GM18505 (cell line): ENCODE data around the gene ARHGDIG.
"Not testable (repeated sequence)": the region's sequence is repeated elsewhere in the genome, so short reads cannot be mapped to it uniquely, and the experiment has no call there.

ENCODE experiments used
- ATAC-seq: cut with Tn5 transposase; IDR thresholded peaks from one replicate; pipeline ENCODE4 v1.9.1; 2021; ENCODE audit not compliant: unreplicated experiment
- POLR2A ChIP-seq: IDR thresholded peaks from 4 replicates; pipeline ENCODE4 v1.6.1; 2011; ENCODE audit warnings: borderline replicate concordance; ENCODE audit not compliant: insufficient read depth, insufficient read length; ENCODE audit errors: extremely low read depth

The ARHGDIG gene

GRCh38 chr16:255183-255582, 25.2 kb upstream of the ARHGDIG start:
- no peak for ATAC-seq
- no peak for TF ChIP-seq POLR2A

- not testable (repeated sequence) for ATAC-seq
Measured at GRCh38 chr16:258091-258490, 22.3 kb upstream of the ARHGDIG start.

- TF ChIP-seq POLR2A: no peak
- no peak for ATAC-seq
Measured at GRCh38 chr16:259226-259625, 21.2 kb upstream of the ARHGDIG start.

- TF ChIP-seq POLR2A: no peak
- ATAC-seq: no peak
Measured at GRCh38 chr16:259814-260253, 20.6 kb upstream of the ARHGDIG start.

- TF ChIP-seq POLR2A: no peak
- ATAC-seq: no peak
Measured at GRCh38 chr16:260326-260725, 20.1 kb upstream of the ARHGDIG start.

GRCh38 chr16:261031-261691, 19.2 kb upstream of the ARHGDIG start:
- no peak for TF ChIP-seq POLR2A
- no peak for ATAC-seq

- no peak for ATAC-seq
- TF ChIP-seq POLR2A: no peak
Measured at GRCh38 chr16:262121-262745, 18.2 kb upstream of the ARHGDIG start.

GRCh38 chr16:263182-263774, 17.1 kb upstream of the ARHGDIG start:
- TF ChIP-seq POLR2A: no peak
- no peak for ATAC-seq

GRCh38 chr16:263944-264343, 16.4 kb upstream of the ARHGDIG start:
- TF ChIP-seq POLR2A: no peak
- ATAC-seq: no peak

- no peak for TF ChIP-seq POLR2A
- ATAC-seq: no peak
Measured at GRCh38 chr16:264440-264951, 15.9 kb upstream of the ARHGDIG start.

- no peak for TF ChIP-seq POLR2A
- no peak for ATAC-seq
Measured at GRCh38 chr16:265002-265529, 15.3 kb upstream of the ARHGDIG start.

GRCh38 chr16:265711-266110, 14.7 kb upstream of the ARHGDIG start:
- no peak for ATAC-seq
- no peak for TF ChIP-seq POLR2A

GRCh38 chr16:266258-267164, 13.9 kb upstream of the ARHGDIG start:
- no peak for TF ChIP-seq POLR2A
- no peak for ATAC-seq

- ATAC-seq: not testable (repeated sequence)
Measured at GRCh38 chr16:267562-267961, 12.8 kb upstream of the ARHGDIG start.
